ENCODE data around the gene ASB1. TPM values are rescaled to one million over a fixed set of nuclear protein-coding genes. Genes with fewer than 3 reads are reported as not detected.

The ASB1 gene
- polyA plus RNA-seq, 1 of the 3 experiments (the other 2 are of a cell fraction), result 33.3 TPM

- ChIA-PET POLR2A (no interaction called here), CTCF (interaction anchor here (0.7 to 2.1 kb wide), 5 partner anchors 11 to 323 kb away, joined by 3 to 8 read pairs (median 4); no protein-coding TSS in a partner anchor)
- Histone ChIP-seq H3K4me1 (ENCODE audit: control insufficient read depth in 1 of 2, insufficient read depth in 2 of 2, low read depth in 1 of 2, low read length in 1 of 2) (no peaks in the 10 kb centered on the region; a peak in 1 of 4 replicates), H3K9ac (no peak overlapping the region), H3K79me2 (ENCODE audit: insufficient read depth) (no peaks in the 10 kb centered on the region), H4K20me1 (ENCODE audit: insufficient read depth) (no peaks in the 10 kb centered on the region), H3K4me3 (ENCODE audit: low read depth in 2 of 2, low read length in 1 of 2) (no peak overlapping the region), H3K4me2 (no peak overlapping the region), H3K9me2 (no peaks in the 10 kb centered on the region), H3K27me3 (ENCODE audit: insufficient read depth) (no peaks in the 10 kb centered on the region), H3F3A (replicated peaks; ENCODE audit: insufficient read depth) (peaks cover 4% of the 10 kb centered on the region), H2AFZ (ENCODE audit: low read depth) (no peak overlapping the region), H3K9me3 (no peaks in the 10 kb centered on the region), H3K27ac (ENCODE audit: low read depth in 2 of 2, low read length in 1 of 2) (no peak overlapping the region), H3K36me3 (replicated peaks in 1 of 2; ENCODE audit: control insufficient read depth in 1 of 2, insufficient read depth in 2 of 2, low read length in 1 of 2) (no peaks in the 10 kb centered on the region)
- no peak for DNase-seq
- 77% methylated on average over 6 of the region's 6 CpGs for WGBS (ENCODE audit: low lambda C conversion rate)
- TF ChIP-seq FOSL2 (IDR thresholded peaks at IDR 0.05; ENCODE audit: borderline replicate concordance, low read depth) (no peak), REST (IDR thresholded peaks at IDR 0.05; ENCODE audit: low read depth, low read length) (no peak), NFIC (IDR thresholded peaks at IDR 0.05; ENCODE audit: borderline replicate concordance) (no peak), USF2 (IDR thresholded peaks at IDR 0.05; ENCODE audit: borderline replicate concordance, low read depth, low read length) (no peak), SIN3A (IDR thresholded peaks at IDR 0.05; ENCODE audit: borderline replicate concordance, low read depth, low read length) (no peak), FOXJ3 (CRISPR knock-in tag; IDR thresholded peaks at IDR 0.05) (no peak), TAF1 (IDR thresholded peaks at IDR 0.05; ENCODE audit: borderline replicate concordance, low read depth, low read length) (no peak), RAD21 (IDR thresholded peaks at IDR 0.05; ENCODE audit: low read length) (no peak), GATA2 (CRISPR knock-in tag; IDR thresholded peaks at IDR 0.05) (no peak), TCF12 (IDR thresholded peaks at IDR 0.05) (no peak), PBX3 (IDR thresholded peaks at IDR 0.05) (no peak), POLR2AphosphoS5 (IDR thresholded peaks at IDR 0.05; ENCODE audit: low read depth, low read length) (no peak), ZBTB33 (IDR thresholded peaks at IDR 0.05; ENCODE audit: borderline replicate concordance, low read depth) (no peak), YY1 (IDR thresholded peaks at IDR 0.05; ENCODE audit: low read depth) (no peak), IRF3 (IDR thresholded peaks at IDR 0.05; ENCODE audit: low read depth, low read length) (no peak), ELF1 (IDR thresholded peaks at IDR 0.05) (no peak), NRF1 (IDR thresholded peaks at IDR 0.05; ENCODE audit: low read depth, low read length) (no peak)
Measured at GRCh38 chr2:238461916-238462315, 35.2 kb downstream of the ASB1 start.

Measured in SK-N-SH (cell line).